Measurements from ENCODE around the gene RSAD1. TPM values are rescaled to one million over a fixed set of nuclear protein-coding genes. Genes with fewer than 3 reads are reported as not detected.

Gene RSAD1
- total RNA-seq, 1 donor from 2014 or later, result 34.4 TPM

- no peaks in the 10 kb centered on the region for H3K9me3 Mint-ChIP-seq (ENCODE audit: low read depth)
- H3K27ac Mint-ChIP-seq, result no peak overlapping the region
- TF ChIP-seq, protein P1, sequence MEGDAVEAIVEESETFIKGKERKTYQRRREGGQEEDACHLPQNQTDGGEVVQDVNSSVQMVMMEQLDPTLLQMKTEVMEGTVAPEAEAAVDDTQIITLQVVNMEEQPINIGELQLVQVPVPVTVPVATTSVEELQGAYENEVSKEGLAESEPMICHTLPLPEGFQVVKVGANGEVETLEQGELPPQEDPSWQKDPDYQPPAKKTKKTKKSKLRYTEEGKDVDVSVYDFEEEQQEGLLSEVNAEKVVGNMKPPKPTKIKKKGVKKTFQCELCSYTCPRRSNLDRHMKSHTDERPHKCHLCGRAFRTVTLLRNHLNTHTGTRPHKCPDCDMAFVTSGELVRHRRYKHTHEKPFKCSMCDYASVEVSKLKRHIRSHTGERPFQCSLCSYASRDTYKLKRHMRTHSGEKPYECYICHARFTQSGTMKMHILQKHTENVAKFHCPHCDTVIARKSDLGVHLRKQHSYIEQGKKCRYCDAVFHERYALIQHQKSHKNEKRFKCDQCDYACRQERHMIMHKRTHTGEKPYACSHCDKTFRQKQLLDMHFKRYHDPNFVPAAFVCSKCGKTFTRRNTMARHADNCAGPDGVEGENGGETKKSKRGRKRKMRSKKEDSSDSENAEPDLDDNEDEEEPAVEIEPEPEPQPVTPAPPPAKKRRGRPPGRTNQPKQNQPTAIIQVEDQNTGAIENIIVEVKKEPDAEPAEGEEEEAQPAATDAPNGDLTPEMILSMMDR (IDR thresholded peaks at IDR 0.05; ENCODE audit: unreplicated experiment), result no peak
- H3K4me3 Mint-ChIP-seq (ENCODE audit: low read depth), result no peak overlapping the region
- H3K4me1 Mint-ChIP-seq (ENCODE audit: low read depth), result peaks cover 11% of the 10 kb centered on the region
- peaks cover 6% of the 10 kb centered on the region for H3K36me3 Mint-ChIP-seq (ENCODE audit: insufficient read depth)
- DNase-seq (ENCODE audit: low spot score, unreplicated experiment), result no peak
- peaks cover 6% of the 10 kb centered on the region for H3K27me3 Mint-ChIP-seq
Observed at GRCh38 chr17:50480142-50480764, 1.6 kb downstream of the RSAD1 start.

- Mint-ChIP-seq H3K36me3 (ENCODE audit: insufficient read depth) (peaks cover 7% of the 10 kb centered on the region), H3K27ac (no peak overlapping the region), H3K9me3 (ENCODE audit: low read depth) (no peaks in the 10 kb centered on the region), H3K4me3 (ENCODE audit: low read depth) (no peak overlapping the region), H3K4me1 (ENCODE audit: low read depth) (peaks cover 11% of the 10 kb centered on the region), H3K27me3 (peaks cover 4% of the 10 kb centered on the region)
- TF ChIP-seq, protein P1 (IDR thresholded peaks at IDR 0.05; ENCODE audit: unreplicated experiment), result no peak
- no peak for DNase-seq (ENCODE audit: low spot score, unreplicated experiment)
Observed at GRCh38 chr17:50480854-50481490, 2.3 kb downstream of the RSAD1 start.

DNA sequence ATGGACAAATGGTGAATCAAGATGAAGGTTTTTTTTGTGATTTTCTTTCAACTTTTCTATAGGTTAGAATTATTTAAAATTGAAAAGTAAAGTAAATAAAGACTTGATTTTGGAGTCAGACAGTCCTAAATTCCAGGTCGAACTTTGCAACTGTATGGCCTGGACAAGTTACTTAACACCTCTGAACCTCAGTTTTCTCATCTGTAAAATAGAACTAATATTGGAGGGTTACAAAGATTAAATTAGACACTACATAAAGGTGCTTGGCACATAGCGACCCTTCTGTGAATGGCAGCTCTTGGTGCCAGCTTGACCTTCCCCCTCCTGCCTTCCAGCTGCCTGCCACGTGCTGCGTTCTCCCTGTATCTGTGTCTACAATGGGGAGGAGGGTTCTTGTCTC, 3.0 kb downstream of the RSAD1 start:
- Mint-ChIP-seq H3K36me3 (ENCODE audit: insufficient read depth) (peaks cover 8% of the 10 kb centered on the region), H3K9me3 (ENCODE audit: low read depth) (no peaks in the 10 kb centered on the region), H3K27me3 (no peaks in the 10 kb centered on the region), H3K4me1 (ENCODE audit: low read depth) (peaks cover 8% of the 10 kb centered on the region), H3K27ac (no peak overlapping the region), H3K4me3 (ENCODE audit: low read depth) (no peak overlapping the region)
- TF ChIP-seq, protein P1 (IDR thresholded peaks at IDR 0.05; ENCODE audit: unreplicated experiment), result no peak
- DNase-seq (ENCODE audit: low spot score, unreplicated experiment), result no peak

DNA sequence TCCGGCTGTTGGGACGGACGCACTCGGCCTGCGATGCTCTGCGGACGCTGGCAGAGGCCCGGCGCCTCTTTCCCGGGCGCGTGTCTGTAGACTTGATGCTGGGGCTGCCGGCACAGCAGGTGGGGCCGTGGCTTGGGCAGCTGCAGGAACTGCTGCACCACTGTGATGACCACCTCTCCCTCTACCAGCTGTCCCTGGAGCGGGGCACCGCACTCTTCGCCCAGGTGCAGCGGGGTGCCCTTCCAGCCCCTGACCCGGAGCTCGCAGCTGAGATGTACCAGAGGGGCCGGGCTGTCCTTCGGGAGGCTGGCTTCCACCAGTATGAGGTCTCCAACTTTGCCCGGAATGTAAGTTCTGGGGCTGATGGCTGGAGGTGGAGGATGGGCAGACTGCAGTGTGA, 3.5 kb downstream of the RSAD1 start:
- no peak overlapping the region for H3K27ac Mint-ChIP-seq
- no peak for DNase-seq (ENCODE audit: low spot score, unreplicated experiment)
- TF ChIP-seq, protein P1 (IDR thresholded peaks at IDR 0.05; ENCODE audit: unreplicated experiment), result no peak
- peaks cover 8% of the 10 kb centered on the region for H3K36me3 Mint-ChIP-seq (ENCODE audit: insufficient read depth)
- peaks cover 8% of the 10 kb centered on the region for H3K4me1 Mint-ChIP-seq (ENCODE audit: low read depth)
- no peaks in the 10 kb centered on the region for H3K27me3 Mint-ChIP-seq
- no peak overlapping the region for H3K4me3 Mint-ChIP-seq (ENCODE audit: low read depth)
- H3K9me3 Mint-ChIP-seq (ENCODE audit: low read depth), result no peaks in the 10 kb centered on the region

- H3K4me3 Mint-ChIP-seq (ENCODE audit: low read depth), result no peak overlapping the region
- H3K27ac Mint-ChIP-seq, result no peak overlapping the region
- TF ChIP-seq, protein P1 (IDR thresholded peaks at IDR 0.05; ENCODE audit: unreplicated experiment), result peak; percentile 91
- H3K36me3 Mint-ChIP-seq (ENCODE audit: insufficient read depth), result peaks cover 8% of the 10 kb centered on the region
- H3K4me1 Mint-ChIP-seq (ENCODE audit: low read depth), result peaks cover 8% of the 10 kb centered on the region
- H3K9me3 Mint-ChIP-seq (ENCODE audit: low read depth), result no peaks in the 10 kb centered on the region
- peak; percentile 81 for DNase-seq (ENCODE audit: low spot score, unreplicated experiment)
- H3K27me3 Mint-ChIP-seq, result no peaks in the 10 kb centered on the region
Observed at GRCh38 chr17:50482516-50482915, 3.9 kb downstream of the RSAD1 start.

All from progenitor cell of endocrine pancreas (in vitro differentiated cells).